Measurements from ENCODE around the gene HIRA. TPM values are rescaled to one million over a fixed set of nuclear protein-coding genes. Genes with fewer than 3 reads are reported as not detected.

Gene HIRA
- total RNA-seq, 1 experiment from 2014 or later = 51.0 TPM

DNA sequence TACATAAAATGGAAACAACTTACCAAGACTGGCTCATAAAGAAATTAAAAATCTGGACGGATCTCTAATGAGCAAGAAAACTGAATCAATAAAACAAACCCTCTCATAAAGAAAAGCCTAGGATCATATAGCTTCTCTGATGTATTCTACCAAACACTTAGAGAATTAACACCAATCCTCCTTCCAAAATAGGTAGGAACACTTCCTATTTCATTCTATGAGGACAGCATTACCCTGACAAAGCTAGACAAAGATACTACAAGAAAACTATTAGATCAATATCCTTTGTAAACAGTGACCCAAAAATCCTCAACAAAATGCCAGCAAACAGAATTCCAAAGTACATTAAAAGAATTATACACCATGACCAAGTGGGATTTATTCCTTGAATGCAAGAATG, 87.1 kb downstream of the HIRA start:
- no peak for ATAC-seq
- H3K27me3 Mint-ChIP-seq (ENCODE audit: low read depth) = no peaks in the 10 kb centered on the region

DNA sequence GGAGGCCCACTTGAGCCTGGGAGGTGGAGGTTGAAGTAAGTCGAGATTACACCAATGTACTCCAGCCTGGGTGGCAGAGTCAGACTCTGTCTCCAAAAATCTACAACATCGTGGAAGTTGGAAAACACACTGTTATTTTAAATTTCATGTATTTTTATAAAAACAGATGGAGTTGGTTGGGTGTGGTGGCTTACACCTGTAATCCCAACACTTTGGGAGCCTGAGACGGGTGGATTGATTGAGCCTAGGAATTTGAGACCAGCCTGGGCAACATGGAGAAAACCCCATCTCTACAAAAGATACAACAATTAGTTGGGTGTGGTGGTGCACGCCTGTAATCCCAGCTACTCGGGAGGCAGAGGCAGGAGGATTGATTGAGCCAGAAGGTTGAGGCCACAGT, 88.1 kb downstream of the HIRA start:
- no peak for ATAC-seq
- H3K4me1 Mint-ChIP-seq = no peaks in the 10 kb centered on the region
- DNase-seq (ENCODE audit: low spot score) = no peak
- no peak overlapping the region for H3K27ac Mint-ChIP-seq
- no peak for TF ChIP-seq ZNF396 (CRISPR knock-in tag; IDR thresholded peaks at IDR 0.05; ENCODE audit: borderline replicate concordance)
- TF ChIP-seq, protein P1, sequence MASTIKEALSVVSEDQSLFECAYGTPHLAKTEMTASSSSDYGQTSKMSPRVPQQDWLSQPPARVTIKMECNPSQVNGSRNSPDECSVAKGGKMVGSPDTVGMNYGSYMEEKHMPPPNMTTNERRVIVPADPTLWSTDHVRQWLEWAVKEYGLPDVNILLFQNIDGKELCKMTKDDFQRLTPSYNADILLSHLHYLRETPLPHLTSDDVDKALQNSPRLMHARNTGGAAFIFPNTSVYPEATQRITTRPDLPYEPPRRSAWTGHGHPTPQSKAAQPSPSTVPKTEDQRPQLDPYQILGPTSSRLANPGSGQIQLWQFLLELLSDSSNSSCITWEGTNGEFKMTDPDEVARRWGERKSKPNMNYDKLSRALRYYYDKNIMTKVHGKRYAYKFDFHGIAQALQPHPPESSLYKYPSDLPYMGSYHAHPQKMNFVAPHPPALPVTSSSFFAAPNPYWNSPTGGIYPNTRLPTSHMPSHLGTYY (CRISPR knock-in tag; IDR thresholded peaks at IDR 0.05) = no peak
- no peak for TF ChIP-seq GRHL2 (CRISPR knock-in tag; IDR thresholded peaks at IDR 0.05; ENCODE audit: insufficient replicate concordance, severe bottlenecking)
- TF ChIP-seq NR1H2 (CRISPR knock-in tag; IDR thresholded peaks at IDR 0.05) = no peak
- no peak for TF ChIP-seq NR2C2 (CRISPR knock-in tag; IDR thresholded peaks at IDR 0.05)
- no peak for TF ChIP-seq FOXP1 (CRISPR knock-in tag; IDR thresholded peaks at IDR 0.05; ENCODE audit: borderline replicate concordance)
- TF ChIP-seq, protein P2, sequence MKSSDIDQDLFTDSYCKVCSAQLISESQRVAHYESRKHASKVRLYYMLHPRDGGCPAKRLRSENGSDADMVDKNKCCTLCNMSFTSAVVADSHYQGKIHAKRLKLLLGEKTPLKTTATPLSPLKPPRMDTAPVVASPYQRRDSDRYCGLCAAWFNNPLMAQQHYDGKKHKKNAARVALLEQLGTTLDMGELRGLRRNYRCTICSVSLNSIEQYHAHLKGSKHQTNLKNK (CRISPR knock-in tag; IDR thresholded peaks at IDR 0.05) = no peak
- TF ChIP-seq, protein P3, sequence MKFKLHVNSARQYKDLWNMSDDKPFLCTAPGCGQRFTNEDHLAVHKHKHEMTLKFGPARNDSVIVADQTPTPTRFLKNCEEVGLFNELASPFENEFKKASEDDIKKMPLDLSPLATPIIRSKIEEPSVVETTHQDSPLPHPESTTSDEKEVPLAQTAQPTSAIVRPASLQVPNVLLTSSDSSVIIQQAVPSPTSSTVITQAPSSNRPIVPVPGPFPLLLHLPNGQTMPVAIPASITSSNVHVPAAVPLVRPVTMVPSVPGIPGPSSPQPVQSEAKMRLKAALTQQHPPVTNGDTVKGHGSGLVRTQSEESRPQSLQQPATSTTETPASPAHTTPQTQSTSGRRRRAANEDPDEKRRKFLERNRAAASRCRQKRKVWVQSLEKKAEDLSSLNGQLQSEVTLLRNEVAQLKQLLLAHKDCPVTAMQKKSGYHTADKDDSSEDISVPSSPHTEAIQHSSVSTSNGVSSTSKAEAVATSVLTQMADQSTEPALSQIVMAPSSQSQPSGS (CRISPR knock-in tag; IDR thresholded peaks at IDR 0.05; ENCODE audit: borderline replicate concordance, low read depth) = no peak
- no peak for TF ChIP-seq ZNF138 (CRISPR knock-in tag; conservative IDR thresholded peaks at IDR 0.05)
- TF ChIP-seq ZBTB21 (CRISPR knock-in tag; IDR thresholded peaks at IDR 0.05; ENCODE audit: borderline replicate concordance) = no peak
- CTCF ChIA-PET = no interaction called here
- H3K9me3 Mint-ChIP-seq = peaks cover 38% of the 10 kb centered on the region
- H3K27me3 Mint-ChIP-seq (ENCODE audit: low read depth) = no peaks in the 10 kb centered on the region
- POLR2A ChIA-PET = no interaction called here
- H3K4me3 Mint-ChIP-seq = no peak overlapping the region
- H3K36me3 Mint-ChIP-seq = peaks cover 85% of the 10 kb centered on the region

More for the DNA sequence above, 87.1 kb downstream of the HIRA start:
- Mint-ChIP-seq H3K36me3 (peaks cover 83% of the 10 kb centered on the region), H3K9me3 (peaks cover 38% of the 10 kb centered on the region), H3K27ac (no peak overlapping the region), H3K4me3 (no peak overlapping the region), H3K4me1 (no peaks in the 10 kb centered on the region)
- ChIA-PET CTCF (interaction anchor here (1.1 kb wide), 1 partner anchor 166 kb away, joined by 3 read pairs; the partner anchor contains the start of gene SLC25A1), POLR2A (no interaction called here)
- DNase-seq (ENCODE audit: low spot score) = no peak
- TF ChIP-seq RELA (CRISPR knock-in tag; IDR thresholded peaks at IDR 0.05; ENCODE audit: borderline replicate concordance) (no peak), IRF2 (CRISPR knock-in tag; IDR thresholded peaks at IDR 0.05; ENCODE audit: borderline replicate concordance, low read depth) (no peak), TEAD1 (CRISPR knock-in tag; IDR thresholded peaks at IDR 0.05) (no peak), ZNF138 (CRISPR knock-in tag; conservative IDR thresholded peaks at IDR 0.05) (no peak), TP53 (CRISPR knock-in tag; IDR thresholded peaks at IDR 0.05) (no peak), JAZF1 (CRISPR knock-in tag; IDR thresholded peaks at IDR 0.05) (no peak), NFE2L1 (CRISPR knock-in tag; IDR thresholded peaks at IDR 0.05) (no peak), GABPB1 (CRISPR knock-in tag; IDR thresholded peaks at IDR 0.05) (no peak)
- TF ChIP-seq, protein P4, sequence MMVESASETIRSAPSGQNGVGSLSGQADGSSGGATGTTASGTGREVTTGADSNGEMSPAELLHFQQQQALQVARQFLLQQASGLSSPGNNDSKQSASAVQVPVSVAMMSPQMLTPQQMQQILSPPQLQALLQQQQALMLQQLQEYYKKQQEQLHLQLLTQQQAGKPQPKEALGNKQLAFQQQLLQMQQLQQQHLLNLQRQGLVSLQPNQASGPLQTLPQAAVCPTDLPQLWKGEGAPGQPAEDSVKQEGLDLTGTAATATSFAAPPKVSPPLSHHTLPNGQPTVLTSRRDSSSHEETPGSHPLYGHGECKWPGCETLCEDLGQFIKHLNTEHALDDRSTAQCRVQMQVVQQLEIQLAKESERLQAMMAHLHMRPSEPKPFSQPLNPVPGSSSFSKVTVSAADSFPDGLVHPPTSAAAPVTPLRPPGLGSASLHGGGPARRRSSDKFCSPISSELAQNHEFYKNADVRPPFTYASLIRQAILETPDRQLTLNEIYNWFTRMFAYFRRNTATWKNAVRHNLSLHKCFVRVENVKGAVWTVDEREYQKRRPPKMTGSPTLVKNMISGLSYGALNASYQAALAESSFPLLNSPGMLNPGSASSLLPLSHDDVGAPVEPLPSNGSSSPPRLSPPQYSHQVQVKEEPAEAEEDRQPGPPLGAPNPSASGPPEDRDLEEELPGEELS (CRISPR knock-in tag; IDR thresholded peaks at IDR 0.05) = no peak
- TF ChIP-seq, protein P5, sequence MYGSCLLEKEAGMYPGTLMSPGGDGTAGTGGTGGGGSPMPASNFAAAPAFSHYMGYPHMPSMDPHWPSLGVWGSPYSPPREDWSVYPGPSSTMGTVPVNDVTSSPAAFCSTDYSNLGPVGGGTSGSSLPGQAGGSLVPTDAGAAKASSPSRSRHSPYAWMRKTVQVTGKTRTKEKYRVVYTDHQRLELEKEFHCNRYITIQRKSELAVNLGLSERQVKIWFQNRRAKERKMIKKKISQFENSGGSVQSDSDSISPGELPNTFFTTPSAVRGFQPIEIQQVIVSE (CRISPR knock-in tag; IDR thresholded peaks at IDR 0.05; ENCODE audit: borderline replicate concordance) = no peak
- TF ChIP-seq, protein P6, sequence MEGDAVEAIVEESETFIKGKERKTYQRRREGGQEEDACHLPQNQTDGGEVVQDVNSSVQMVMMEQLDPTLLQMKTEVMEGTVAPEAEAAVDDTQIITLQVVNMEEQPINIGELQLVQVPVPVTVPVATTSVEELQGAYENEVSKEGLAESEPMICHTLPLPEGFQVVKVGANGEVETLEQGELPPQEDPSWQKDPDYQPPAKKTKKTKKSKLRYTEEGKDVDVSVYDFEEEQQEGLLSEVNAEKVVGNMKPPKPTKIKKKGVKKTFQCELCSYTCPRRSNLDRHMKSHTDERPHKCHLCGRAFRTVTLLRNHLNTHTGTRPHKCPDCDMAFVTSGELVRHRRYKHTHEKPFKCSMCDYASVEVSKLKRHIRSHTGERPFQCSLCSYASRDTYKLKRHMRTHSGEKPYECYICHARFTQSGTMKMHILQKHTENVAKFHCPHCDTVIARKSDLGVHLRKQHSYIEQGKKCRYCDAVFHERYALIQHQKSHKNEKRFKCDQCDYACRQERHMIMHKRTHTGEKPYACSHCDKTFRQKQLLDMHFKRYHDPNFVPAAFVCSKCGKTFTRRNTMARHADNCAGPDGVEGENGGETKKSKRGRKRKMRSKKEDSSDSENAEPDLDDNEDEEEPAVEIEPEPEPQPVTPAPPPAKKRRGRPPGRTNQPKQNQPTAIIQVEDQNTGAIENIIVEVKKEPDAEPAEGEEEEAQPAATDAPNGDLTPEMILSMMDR (IDR thresholded peaks at IDR 0.05) = no peak
- TF ChIP-seq, protein P7, sequence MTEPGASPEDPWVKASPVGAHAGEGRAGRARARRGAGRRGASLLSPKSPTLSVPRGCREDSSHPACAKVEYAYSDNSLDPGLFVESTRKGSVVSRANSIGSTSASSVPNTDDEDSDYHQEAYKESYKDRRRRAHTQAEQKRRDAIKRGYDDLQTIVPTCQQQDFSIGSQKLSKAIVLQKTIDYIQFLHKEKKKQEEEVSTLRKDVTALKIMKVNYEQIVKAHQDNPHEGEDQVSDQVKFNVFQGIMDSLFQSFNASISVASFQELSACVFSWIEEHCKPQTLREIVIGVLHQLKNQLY (CRISPR knock-in tag; IDR thresholded peaks at IDR 0.05) = no peak
- TF ChIP-seq, protein P2 (CRISPR knock-in tag; IDR thresholded peaks at IDR 0.05) = no peak
- TF ChIP-seq, protein P8, sequence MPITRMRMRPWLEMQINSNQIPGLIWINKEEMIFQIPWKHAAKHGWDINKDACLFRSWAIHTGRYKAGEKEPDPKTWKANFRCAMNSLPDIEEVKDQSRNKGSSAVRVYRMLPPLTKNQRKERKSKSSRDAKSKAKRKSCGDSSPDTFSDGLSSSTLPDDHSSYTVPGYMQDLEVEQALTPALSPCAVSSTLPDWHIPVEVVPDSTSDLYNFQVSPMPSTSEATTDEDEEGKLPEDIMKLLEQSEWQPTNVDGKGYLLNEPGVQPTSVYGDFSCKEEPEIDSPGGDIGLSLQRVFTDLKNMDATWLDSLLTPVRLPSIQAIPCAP (CRISPR knock-in tag; IDR thresholded peaks at IDR 0.05) = no peak
